OCI-LY1 (cell line): ENCODE measurements around the gene MROH2A.

ENCODE experiments used
- EZH2 ChIP-seq: fragments of 200-600 bp; sonication (generic), shearing (Covaris generic); IDR thresholded peaks from 2 replicates; pipeline ENCODE4 v1.8.0; 2017; ENCODE audit warnings: borderline replicate concordance, mixed run types, mild to moderate bottlenecking, antibody characterized with exemption, low read length, moderate library complexity, mixed read lengths
- TF ChIP-seq, protein P1 (sequence below): fragments of 200-600 bp; sonication (generic), shearing (Covaris generic); IDR thresholded peaks from 2 replicates; pipeline ENCODE4 v1.5.1; 2017; ENCODE audit warnings: mild to moderate bottlenecking, antibody characterized with exemption, low read length, moderate library complexity, mixed read lengths

DNA sequence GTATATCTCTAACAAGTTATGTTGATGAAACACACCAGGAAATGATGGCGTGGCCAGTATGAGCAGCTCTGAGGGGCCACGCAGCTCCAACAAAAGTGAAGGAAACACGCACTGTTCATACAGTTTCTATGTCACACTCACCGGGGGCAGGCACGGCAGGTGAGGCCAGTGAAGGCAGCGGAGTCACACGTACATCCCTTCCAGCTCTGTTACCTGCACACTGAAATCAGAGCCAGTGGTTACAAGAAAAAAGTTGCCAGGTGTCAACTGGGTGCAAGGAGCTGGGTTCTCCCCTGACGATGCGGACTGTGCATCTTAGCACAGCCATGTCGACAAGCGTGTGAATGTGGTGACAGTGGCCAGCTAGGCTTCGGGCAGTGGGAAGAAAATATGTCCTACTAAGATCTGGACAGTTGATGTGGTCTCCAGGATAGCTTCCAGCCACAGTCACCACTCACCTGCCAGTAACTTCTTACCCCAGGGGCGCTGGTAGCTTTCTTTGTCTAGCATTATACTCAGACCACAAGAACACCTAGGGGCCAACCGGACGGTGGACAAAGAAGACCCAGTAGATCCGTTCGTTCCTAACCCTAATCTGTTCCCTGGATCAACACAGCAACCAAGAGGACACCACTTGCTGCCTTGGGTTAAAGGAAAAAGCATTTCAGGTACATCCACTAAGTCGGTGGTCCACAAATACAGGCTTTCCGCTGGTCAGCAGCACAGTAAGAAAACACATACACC is 66.1 kb downstream of the MROH2A start:
- TF ChIP-seq, protein P1, sequence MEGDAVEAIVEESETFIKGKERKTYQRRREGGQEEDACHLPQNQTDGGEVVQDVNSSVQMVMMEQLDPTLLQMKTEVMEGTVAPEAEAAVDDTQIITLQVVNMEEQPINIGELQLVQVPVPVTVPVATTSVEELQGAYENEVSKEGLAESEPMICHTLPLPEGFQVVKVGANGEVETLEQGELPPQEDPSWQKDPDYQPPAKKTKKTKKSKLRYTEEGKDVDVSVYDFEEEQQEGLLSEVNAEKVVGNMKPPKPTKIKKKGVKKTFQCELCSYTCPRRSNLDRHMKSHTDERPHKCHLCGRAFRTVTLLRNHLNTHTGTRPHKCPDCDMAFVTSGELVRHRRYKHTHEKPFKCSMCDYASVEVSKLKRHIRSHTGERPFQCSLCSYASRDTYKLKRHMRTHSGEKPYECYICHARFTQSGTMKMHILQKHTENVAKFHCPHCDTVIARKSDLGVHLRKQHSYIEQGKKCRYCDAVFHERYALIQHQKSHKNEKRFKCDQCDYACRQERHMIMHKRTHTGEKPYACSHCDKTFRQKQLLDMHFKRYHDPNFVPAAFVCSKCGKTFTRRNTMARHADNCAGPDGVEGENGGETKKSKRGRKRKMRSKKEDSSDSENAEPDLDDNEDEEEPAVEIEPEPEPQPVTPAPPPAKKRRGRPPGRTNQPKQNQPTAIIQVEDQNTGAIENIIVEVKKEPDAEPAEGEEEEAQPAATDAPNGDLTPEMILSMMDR = no peak
- TF ChIP-seq EZH2 = no peak
